T47D (cell line): Measurements from ENCODE around the gene ST6GAL1.
A peak's percentile ranks its signal among the peaks of the same experiment; 100 is the strongest.

Experiments used
- DNase-seq, 2 experiments: peaks; one replicate each; pipeline versions ENCODE4 v3.0.0 to v3.0.0-alpha.2; 2011 to 2012; ENCODE audit warnings: low read depth in 1 of 2, low spot score in 1 of 2
- JUND ChIP-seq: IDR thresholded peaks from 2 replicates; pipeline ENCODE4 v1.6.1; 2012; ENCODE audit warnings: low read depth
- in situ Hi-C: cut with HindIII; loops from 2 replicates; pipeline ENCODE4 v1.10.0; 2016; ENCODE audit warnings: low sequenced_read_pairs, low pct_unique_long_range_greater_than_20kb

ST6GAL1 gene

DNA sequence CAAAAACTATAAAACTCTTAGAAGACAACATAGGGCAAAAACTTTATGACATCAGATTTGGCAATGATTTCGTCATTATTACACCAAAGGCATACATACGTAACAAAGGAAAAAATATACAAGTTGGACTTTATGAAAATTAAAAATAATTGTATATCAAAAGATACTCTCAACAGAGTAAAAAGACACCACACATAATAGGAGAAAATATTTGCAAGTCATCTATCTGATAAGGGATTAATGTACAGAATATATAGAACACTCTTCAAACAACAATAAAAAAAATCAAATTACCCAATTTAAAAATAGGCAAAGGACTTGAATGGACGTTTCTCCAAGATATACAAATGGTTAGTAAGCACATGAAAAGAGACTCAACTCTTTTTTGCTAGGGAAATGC, 131.4 kb downstream of the ST6GAL1 start:
- no peak for DNase-seq
- no peak for TF ChIP-seq JUND
- in situ Hi-C loops = no loop called here

DNA sequence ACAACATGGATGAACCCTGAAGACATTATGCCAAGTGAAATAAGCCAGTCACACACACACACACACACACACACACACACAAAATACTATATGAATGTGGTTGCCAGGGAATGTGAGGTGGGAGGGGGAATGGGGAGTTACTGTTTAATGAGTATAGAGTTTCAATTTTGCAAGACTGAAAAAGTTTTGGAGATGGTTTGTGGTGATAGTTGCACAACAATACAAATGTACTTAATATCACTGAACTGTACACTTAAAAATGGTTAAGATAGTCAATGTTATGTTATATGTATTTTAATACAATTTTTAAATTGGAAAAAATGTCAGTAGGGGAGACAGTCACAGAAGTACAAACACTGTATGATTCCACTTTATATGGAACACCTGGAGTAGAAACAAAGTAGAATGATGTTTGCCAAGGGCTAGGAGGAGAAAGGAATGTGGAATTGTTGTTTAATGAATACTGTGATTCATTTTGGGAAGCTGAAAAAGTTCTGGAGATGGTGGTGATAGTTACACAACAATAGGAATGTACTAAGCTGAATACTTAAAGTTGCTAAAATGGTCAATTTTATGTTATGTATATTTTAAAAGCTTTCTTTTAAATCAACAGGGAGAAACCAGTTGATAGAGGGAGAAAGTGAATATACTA, 132.3 kb downstream of the ST6GAL1 start:
- in situ Hi-C loops = no loop called here
- peak in 1 of 2 experiments; percentile 99 for DNase-seq
- no peak; the same call in none of the 2 replicates for TF ChIP-seq JUND

DNA sequence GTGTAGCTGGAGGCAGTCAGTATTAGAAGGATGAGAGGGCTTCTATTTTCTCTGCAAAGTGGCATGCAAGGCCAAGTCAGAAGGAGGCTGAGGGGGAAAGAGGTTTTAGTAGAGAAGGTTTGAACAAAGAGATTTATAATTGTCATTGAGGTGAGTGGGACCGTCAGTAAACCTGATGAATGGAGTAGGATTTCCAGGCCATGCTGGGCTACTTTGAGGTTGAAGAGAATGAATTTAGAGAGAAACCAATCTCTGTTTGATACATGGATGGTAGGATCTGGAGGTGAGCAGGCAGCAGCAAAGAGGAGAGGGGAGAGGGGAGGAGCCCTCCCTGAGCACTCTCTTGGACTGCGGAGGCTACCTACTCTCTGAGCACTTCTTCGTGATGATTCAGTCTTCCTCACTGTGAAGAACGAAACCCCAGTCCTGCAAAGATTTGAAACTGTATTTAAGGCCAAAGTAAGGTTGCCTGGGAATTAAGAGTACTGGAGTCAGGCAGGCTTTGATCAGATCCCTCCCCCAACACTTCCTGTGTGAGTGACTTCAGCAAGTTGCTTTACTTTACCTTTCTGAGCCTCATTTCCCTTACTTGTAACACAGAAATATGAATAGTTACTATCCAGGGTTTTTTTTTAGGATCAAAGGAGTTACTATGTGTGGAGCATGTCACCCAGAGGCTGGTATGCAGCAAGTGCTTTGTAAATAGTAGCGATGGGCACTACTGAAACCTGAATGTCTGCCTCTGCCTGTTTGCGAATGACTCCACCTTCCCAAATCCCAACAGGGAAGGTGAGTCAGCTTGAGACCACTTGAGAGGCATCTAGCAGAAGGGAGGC, 133.2 kb downstream of the ST6GAL1 start:
- in situ Hi-C loops = no loop called here
- peak; percentile 84 for TF ChIP-seq JUND
- DNase-seq = peak; percentile 76 to 99

DNA sequence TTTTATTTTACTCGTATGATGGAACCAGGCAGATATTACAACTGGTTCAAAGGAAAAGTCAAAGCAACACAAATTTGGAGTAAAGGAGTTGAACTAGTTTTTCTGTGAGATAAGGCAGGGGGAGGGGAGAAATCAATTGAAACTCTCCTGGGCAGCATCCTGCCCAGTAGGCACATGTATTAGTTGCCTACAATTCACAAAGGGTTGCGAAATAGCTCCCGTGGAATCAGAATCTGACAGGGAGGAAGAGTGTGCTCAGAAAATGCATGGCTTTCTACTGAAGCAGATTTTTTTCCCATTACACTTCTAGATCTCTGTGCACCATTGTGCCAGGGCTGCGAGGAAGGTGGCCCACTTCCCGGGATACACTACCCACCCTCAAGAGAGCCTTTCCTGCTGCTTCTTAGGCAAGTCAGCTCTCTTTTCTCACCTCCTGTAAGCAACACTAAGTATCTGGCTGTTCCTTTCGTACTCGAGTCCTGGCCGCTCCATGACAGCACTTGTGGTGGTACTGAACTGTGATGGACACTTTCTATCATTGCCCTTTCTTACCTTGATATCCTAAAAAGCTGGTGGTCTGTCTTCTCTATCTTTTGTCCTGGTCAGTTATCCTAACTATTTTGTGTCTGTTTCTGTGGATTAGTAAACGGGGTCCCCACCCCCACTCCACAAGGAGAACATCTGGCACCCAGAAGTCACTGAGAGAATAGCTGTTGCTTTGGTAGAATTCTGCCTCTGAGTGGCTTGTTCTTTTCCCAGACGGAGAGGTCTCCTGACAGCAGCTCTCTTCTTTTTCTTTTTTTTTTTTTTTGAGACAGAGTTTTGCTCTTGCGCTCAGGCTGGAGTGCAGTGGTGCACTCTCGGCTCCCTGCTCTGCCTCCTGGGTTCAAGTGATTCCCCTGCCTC, 134.1 kb downstream of the ST6GAL1 start:
- TF ChIP-seq JUND = no peak
- DNase-seq = peak in 1 of 2 experiments; percentile 81
- in situ Hi-C loops = no loop called here

DNA sequence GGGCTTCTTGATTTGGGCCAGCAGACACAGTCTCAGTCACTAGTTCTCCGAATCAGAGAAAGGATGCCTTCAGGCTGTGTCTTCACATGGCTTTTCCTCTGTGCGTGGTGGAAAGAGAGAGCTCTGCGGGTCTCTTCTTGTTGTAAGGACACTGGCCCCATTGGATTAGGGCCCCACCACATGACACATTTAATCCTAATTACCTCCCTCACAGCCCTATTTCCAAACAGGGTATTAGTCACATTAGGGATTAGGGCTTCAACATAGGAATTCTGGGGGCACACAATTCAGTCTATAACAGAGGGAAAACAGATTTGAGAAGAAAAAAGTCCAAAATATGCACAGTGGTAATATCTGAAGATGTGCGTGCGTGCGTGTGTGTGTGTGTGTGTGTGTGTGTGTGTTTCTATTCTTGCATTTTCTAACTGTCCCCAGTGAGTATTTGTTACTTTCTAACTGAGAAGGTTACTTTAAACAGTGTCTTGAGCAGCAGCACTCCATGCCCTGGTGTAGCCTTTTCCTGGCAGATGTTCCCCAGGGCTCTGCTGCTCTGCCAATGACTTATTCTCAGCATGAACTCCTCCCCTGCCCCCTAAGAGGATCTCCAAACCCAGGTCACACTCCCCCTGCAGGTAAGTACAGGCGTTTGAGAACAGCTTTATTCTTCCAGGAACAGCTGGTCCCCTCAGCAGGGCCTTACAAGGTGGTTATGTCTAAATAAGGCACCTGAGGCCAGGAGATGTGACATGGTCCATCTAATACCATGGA, 136.1 kb downstream of the ST6GAL1 start:
- peak; percentile 52 to 95 for DNase-seq
- in situ Hi-C loops = no loop called here
- no peak for TF ChIP-seq JUND

DNA sequence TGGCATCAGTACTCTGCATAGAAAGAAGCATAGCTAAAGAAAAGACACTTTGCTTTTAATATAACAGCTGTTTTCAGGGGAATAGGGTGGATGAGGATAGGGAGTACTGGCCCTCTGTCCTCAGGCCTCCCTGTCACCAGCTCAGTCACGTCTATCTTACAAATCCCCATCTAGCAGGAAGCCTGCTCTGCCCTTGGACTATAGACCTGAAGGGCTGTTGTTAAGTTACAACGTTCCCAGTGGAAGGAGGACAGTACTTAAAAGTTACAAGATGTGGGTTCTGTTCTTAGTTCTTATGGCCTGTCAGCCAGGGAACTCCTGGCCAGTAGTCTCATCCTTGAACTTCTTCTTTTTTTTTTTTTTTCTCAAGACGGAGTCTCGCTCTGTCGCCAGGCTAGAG, 138.5 kb downstream of the ST6GAL1 start:
- no peak for TF ChIP-seq JUND
- DNase-seq = no peak
- in situ Hi-C loops = no loop called here

DNA sequence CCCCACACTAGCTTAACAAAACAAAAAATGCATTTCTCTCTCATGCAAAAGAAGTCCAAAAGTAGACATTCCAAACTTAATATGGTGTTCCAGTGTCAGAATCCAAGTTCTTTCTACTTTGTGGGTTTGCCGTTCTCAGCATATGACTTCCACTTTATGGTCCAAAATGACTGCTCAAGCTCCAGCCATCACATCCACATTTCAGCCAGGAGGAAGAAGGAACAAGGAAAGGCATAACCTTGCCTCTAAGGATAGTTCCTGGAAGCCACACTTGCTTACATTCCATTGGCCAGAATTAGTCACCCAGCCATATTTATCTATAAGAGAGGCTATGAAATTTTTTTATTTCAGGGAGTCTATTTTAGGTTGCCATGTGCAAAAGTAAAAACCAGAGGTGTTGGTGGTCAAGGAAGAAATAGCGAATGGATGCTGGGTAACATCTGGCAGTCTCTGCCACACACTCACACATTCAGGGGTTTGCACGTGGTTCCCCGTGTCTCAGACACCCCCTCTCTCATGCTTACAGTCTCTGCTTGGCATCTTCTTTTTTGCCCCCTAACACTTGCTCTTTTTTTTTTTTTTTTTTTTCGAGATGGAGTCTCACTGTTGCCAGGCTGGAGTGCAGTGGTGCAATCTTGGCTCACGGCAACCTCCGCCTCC, 139.7 kb downstream of the ST6GAL1 start:
- TF ChIP-seq JUND = no peak
- in situ Hi-C loops = no loop called here
- no peak for DNase-seq

DNA sequence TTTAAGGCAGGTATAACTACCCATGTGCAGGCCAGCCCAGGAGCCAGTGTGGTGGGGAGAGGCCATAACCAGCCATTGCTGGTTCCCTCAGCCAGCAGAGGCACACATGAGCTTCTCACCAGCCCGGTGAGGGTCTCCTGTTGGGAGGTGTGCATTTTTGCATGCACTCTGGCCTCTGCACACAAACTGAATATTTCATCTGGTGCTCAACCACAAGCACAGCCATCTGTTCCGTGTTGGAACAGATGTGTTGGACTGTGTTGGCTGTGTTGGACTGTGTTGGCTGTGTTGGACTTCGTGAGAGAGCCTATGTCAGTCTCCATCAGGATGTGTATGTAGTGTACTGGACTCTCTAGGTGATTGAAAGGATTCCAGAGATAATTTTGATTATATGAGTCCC, 141.8 kb downstream of the ST6GAL1 start:
- no peak for DNase-seq
- no peak for TF ChIP-seq JUND
- in situ Hi-C loops = no loop called here

DNA sequence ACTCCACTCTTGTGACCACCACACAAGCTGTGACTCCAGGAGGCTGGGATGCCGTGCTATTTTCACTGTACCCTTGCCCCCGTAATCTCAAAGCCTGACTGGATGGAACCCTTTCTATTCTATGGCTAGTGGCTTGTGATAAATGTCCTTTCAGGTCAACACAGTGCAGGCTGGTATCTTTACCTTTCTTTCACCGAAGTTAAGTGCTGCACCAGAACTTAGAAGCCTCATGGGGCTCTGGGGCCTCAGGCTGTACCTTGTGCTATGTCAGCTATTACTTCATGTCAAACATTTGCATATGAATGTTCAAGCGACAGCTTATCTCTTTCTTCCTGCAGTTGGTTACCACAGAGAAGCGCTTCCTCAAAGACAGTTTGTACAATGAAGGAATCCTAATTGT, 142.2 kb downstream of the ST6GAL1 start:
- no peak for DNase-seq
- in situ Hi-C loops = no loop called here

DNA sequence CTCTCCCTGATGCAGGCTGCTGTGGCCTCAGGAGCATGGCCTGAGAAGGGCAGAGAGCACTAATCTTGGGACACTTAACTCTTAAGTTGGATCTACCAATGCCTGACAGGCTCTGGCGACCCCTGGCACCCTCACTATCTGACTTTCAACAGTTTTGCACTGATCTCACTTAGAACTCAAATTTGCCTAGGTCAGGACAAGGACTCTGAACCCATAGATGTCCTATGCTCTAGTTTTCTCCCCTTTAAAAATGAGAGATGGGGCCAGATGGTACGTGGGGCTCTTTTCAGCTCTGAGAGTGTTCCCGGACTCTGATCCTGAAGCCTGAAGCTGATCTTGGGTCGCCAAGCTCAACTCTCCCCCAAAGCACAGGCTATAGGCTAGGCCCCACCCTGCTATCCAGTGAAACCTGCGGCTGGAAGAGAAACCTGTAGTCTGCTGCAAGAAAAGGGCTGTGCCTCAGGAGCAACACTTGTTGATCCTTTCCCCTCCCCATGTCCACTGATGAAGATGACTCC, 143.3 kb downstream of the ST6GAL1 start:
- DNase-seq = no peak
- no peak for TF ChIP-seq JUND

More for the DNA sequence above, 142.2 kb downstream of the ST6GAL1 start:
- no peak for TF ChIP-seq JUND

DNA sequence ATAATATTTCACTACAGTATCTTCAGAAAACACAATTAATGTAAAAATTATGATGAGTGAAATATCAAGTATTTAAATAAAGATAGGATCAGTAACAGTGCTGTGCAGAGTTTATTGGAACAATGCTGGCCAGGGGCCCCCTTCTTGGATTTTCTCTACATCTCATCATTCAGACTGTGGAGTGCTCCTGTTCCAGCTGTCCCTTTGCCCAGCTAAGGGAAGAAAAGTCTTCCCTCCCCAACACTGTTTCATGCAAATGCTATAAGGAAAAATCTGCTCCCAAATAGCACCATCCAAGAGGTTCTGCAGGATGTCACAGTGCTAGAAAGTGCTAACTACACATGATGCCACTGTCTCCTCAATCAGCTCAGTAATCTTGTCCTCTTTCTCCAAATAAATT, 144.5 kb downstream of the ST6GAL1 start:
- no peak for DNase-seq
- in situ Hi-C loops = no loop called here
- no peak for TF ChIP-seq JUND

More for the DNA sequence above, 143.3 kb downstream of the ST6GAL1 start:
- in situ Hi-C loops = no loop called here
